Measurements from ENCODE around the gene DSC2. TPM values are rescaled to one million over a fixed set of nuclear protein-coding genes. Genes with fewer than 3 reads are reported as not detected.

Gene DSC2
- total and polyA plus RNA-seq, 2 donors (not counting 1 experiment from before 2014, with no cell fraction given): 0.01 TPM; not detected in 1

GRCh38 chr18:31066266-31066665 lies 36.0 kb downstream of the DSC2 start:
- Histone ChIP-seq H3K27ac (ENCODE audit: low read length in 2 of 2) (no peak overlapping the region), H3K4me2 (replicated peaks; ENCODE audit: low read depth, low read length, poor library complexity, severe bottlenecking) (no peak overlapping the region), H3K4me3 (ENCODE audit: control extremely low read depth in 1 of 5, extremely low read depth in 1 of 5, insufficient read depth in 1 of 5, low read depth in 2 of 5, low read length in 4 of 5) (no peak overlapping the region), H3K79me2 (ENCODE audit: control insufficient read depth, insufficient read depth, low read length) (no peaks in the 10 kb centered on the region), H3K27me3 (replicated peaks in 1 of 4; ENCODE audit: control extremely low read depth in 1 of 4, control insufficient read depth in 3 of 4, insufficient read depth in 4 of 4, low read length in 3 of 4) (no peaks in the 10 kb centered on the region), H3K4me1 (ENCODE audit: control insufficient read depth in 2 of 2, insufficient read depth in 2 of 2, low read length in 2 of 2) (no peaks in the 10 kb centered on the region), H3K36me3 (replicated peaks in 1 of 2; ENCODE audit: control extremely low read depth in 1 of 2, control insufficient read depth in 1 of 2, extremely low read depth in 1 of 2, insufficient read depth in 2 of 2, low read length in 1 of 2) (no peaks in the 10 kb centered on the region), H4K20me1 (ENCODE audit: control insufficient read depth, insufficient read depth, low read length, poor library complexity, severe bottlenecking) (no peaks in the 10 kb centered on the region), H3K9ac (ENCODE audit: low read length) (no peak overlapping the region), H2AFZ (ENCODE audit: insufficient read depth, low read depth, low read length, poor library complexity, severe bottlenecking) (no peak overlapping the region), H3K9me3 (ENCODE audit: control extremely low read depth in 1 of 3, control insufficient read depth in 2 of 3, insufficient read depth in 1 of 3, low read length in 2 of 3) (no peaks in the 10 kb centered on the region)
- intact Hi-C loops (cut with micrococcal nuclease): no loop called here
- ATAC-seq (ENCODE audit: low read depth) (no peak), DNase-seq (no peak)
- no peaks in the 10 kb centered on the region for H3K27me3 Mint-ChIP-seq
- H3K27ac Mint-ChIP-seq: no peak overlapping the region
- no peaks in the 10 kb centered on the region for H3K4me1 Mint-ChIP-seq
- H3K9me3 Mint-ChIP-seq (ENCODE audit: insufficient read depth): no peaks in the 10 kb centered on the region
- WGBS (ENCODE audit: insufficient coverage): no CpG with 5 or more reads among the region's 1 CpG
- ChIA-PET POLR2A (no interaction called here), CTCF (no interaction called here)
- H3K4me3 Mint-ChIP-seq: no peak overlapping the region
- TF ChIP-seq CTCF (IDR thresholded peaks at IDR 0.05): no peak
- TF ChIP-seq EZH2 (IDR thresholded peaks at IDR 0.05; ENCODE audit: borderline replicate concordance, insufficient read depth, low read depth, low read length, poor library complexity, severe bottlenecking): no peak

GRCh38 chr18:31065036-31065773 lies 37.0 kb downstream of the DSC2 start:
- no peaks in the 10 kb centered on the region for H3K4me1 ChIP-seq (ENCODE audit: control insufficient read depth in 2 of 2, insufficient read depth in 2 of 2, low read length in 2 of 2)
- no peaks in the 10 kb centered on the region for H4K20me1 ChIP-seq (ENCODE audit: control insufficient read depth, insufficient read depth, low read length, poor library complexity, severe bottlenecking)
- WGBS (ENCODE audit: insufficient coverage): 85% methylated on average over 4 of the region's 6 CpGs
- H3K9ac ChIP-seq (ENCODE audit: low read length): no peak overlapping the region
- POLR2A ChIA-PET: no interaction called here
- CTCF ChIA-PET: no interaction called here
- no peaks in the 10 kb centered on the region for H3K36me3 ChIP-seq (replicated peaks in 1 of 2; ENCODE audit: control extremely low read depth in 1 of 2, control insufficient read depth in 1 of 2, extremely low read depth in 1 of 2, insufficient read depth in 2 of 2, low read length in 1 of 2)
- H3K27me3 ChIP-seq (replicated peaks in 1 of 4; ENCODE audit: control extremely low read depth in 1 of 4, control insufficient read depth in 3 of 4, insufficient read depth in 4 of 4, low read length in 3 of 4): no peaks in the 10 kb centered on the region
- H3K27ac Mint-ChIP-seq: no peak overlapping the region
- intact Hi-C loops (cut with micrococcal nuclease): no loop called here
- H3K4me1 Mint-ChIP-seq: no peaks in the 10 kb centered on the region
- DNase-seq (no peak), ATAC-seq (ENCODE audit: low read depth) (no peak)
- H2AFZ ChIP-seq (ENCODE audit: insufficient read depth, low read depth, low read length, poor library complexity, severe bottlenecking): no peak overlapping the region
- TF ChIP-seq EZH2 (IDR thresholded peaks at IDR 0.05; ENCODE audit: borderline replicate concordance, insufficient read depth, low read depth, low read length, poor library complexity, severe bottlenecking) (no peak), CTCF (IDR thresholded peaks at IDR 0.05) (no peak)
- H3K9me3 ChIP-seq (ENCODE audit: control extremely low read depth in 1 of 3, control insufficient read depth in 2 of 3, insufficient read depth in 1 of 3, low read length in 2 of 3): no peaks in the 10 kb centered on the region
- H3K27me3 Mint-ChIP-seq: no peaks in the 10 kb centered on the region
- no peak overlapping the region for H3K27ac ChIP-seq (ENCODE audit: low read length in 2 of 2)
- H3K79me2 ChIP-seq (ENCODE audit: control insufficient read depth, insufficient read depth, low read length): no peaks in the 10 kb centered on the region
- H3K4me3 Mint-ChIP-seq: no peak overlapping the region
- no peaks in the 10 kb centered on the region for H3K9me3 Mint-ChIP-seq (ENCODE audit: insufficient read depth)
- H3K4me2 ChIP-seq (replicated peaks; ENCODE audit: low read depth, low read length, poor library complexity, severe bottlenecking): no peak overlapping the region
- no peak overlapping the region for H3K4me3 ChIP-seq (ENCODE audit: control extremely low read depth in 1 of 5, extremely low read depth in 1 of 5, insufficient read depth in 1 of 5, low read depth in 2 of 5, low read length in 4 of 5)
